ENCODE measurements around the gene ATP2B2.

Gene ATP2B2

GRCh38 chr3:10363935-10364334 is 141.5 kb downstream of the ATP2B2 start:
- no peak for DNase-seq (ENCODE audit: low spot score)

GRCh38 chr3:10361375-10361774 is 144.0 kb downstream of the ATP2B2 start:
- no peak for DNase-seq (ENCODE audit: low spot score)

GRCh38 chr3:10360478-10360877 is 144.9 kb downstream of the ATP2B2 start:
- DNase-seq (ENCODE audit: low spot score), result no peak

- no peak for DNase-seq (ENCODE audit: low spot score)
These were observed 145.6 kb downstream of the ATP2B2 start for GRCh38 chr3:10359761-10360161.

GRCh38 chr3:10358309-10358980 is 146.9 kb downstream of the ATP2B2 start:
- no peak for DNase-seq (ENCODE audit: low spot score)

GRCh38 chr3:10357592-10358308 is 147.6 kb downstream of the ATP2B2 start:
- peak; percentile 11 for DNase-seq (ENCODE audit: low spot score)

- no peak for DNase-seq (ENCODE audit: low spot score)
These were observed 148.3 kb downstream of the ATP2B2 start for GRCh38 chr3:10357095-10357494.

GRCh38 chr3:10356461-10356981 is 148.9 kb downstream of the ATP2B2 start:
- no peak for DNase-seq (ENCODE audit: low spot score)

- no peak for DNase-seq (ENCODE audit: low spot score)
These were observed 150.9 kb downstream of the ATP2B2 start for GRCh38 chr3:10354361-10355015.

GRCh38 chr3:10353661-10354360 is 151.6 kb downstream of the ATP2B2 start:
- no peak for DNase-seq (ENCODE audit: low spot score)

- no peak for DNase-seq (ENCODE audit: low spot score)
These were observed 152.2 kb downstream of the ATP2B2 start for GRCh38 chr3:10353160-10353559.

- no peak for DNase-seq (ENCODE audit: low spot score)
These were observed 153.1 kb downstream of the ATP2B2 start for GRCh38 chr3:10352146-10352911.

- no peak for DNase-seq (ENCODE audit: low spot score)
These were observed 154.2 kb downstream of the ATP2B2 start for GRCh38 chr3:10351013-10351735.

- DNase-seq (ENCODE audit: low spot score), result no peak
These were observed 154.9 kb downstream of the ATP2B2 start for GRCh38 chr3:10350324-10350985.

- no peak for DNase-seq (ENCODE audit: low spot score)
These were observed 155.6 kb downstream of the ATP2B2 start for GRCh38 chr3:10349801-10350200.

- DNase-seq (ENCODE audit: low spot score), result no peak
These were observed 157.0 kb downstream of the ATP2B2 start for GRCh38 chr3:10348404-10348721.

- DNase-seq (ENCODE audit: low spot score), result no peak
These were observed 157.6 kb downstream of the ATP2B2 start for GRCh38 chr3:10347648-10348403.

- no peak for DNase-seq (ENCODE audit: low spot score)
These were observed 159.5 kb downstream of the ATP2B2 start for GRCh38 chr3:10345911-10346310.

GRCh38 chr3:10344944-10345575 is 160.3 kb downstream of the ATP2B2 start:
- DNase-seq (ENCODE audit: low spot score), result no peak
